ENCODE measurements around the gene PDE4B. TPM values are rescaled to one million over a fixed set of nuclear protein-coding genes. Genes with fewer than 3 reads are reported as not detected.

PDE4B gene
- total and polyA plus RNA-seq, 9 donors, result 14.7 to 25.6 (median 16.8) TPM

GRCh38 chr1:65827346-65827745 lies 34.7 kb downstream of the PDE4B start:
- no CpG with 5 or more reads among the region's 1 CpG for WGBS (ENCODE audit: insufficient coverage)

GRCh38 chr1:65830306-65830705 lies 37.6 kb downstream of the PDE4B start:
- no peak for DNase-seq
- Histone ChIP-seq H3K9me3 (replicated peaks; ENCODE audit: control insufficient read depth, low read depth, low read length) (no peaks in the 10 kb centered on the region), H3K4me3 (ENCODE audit: low read length) (no peak overlapping the region), H3K27ac (ENCODE audit: low read length) (no peak overlapping the region), H3K4me1 (ENCODE audit: control insufficient read depth, insufficient read depth, low read length) (no peaks in the 10 kb centered on the region), H3K27me3 (ENCODE audit: control insufficient read depth, insufficient read depth, low read length) (no peaks in the 10 kb centered on the region), H3K36me3 (ENCODE audit: control insufficient read depth, insufficient read depth, low read length) (no peaks in the 10 kb centered on the region)
- no CpG with 5 or more reads among the region's 1 CpG for WGBS (ENCODE audit: insufficient coverage)

More at GRCh38 chr1:65827346-65827745, 34.7 kb downstream of the PDE4B start:
- DNase-seq, result no peak
- Histone ChIP-seq H3K27me3 (ENCODE audit: control insufficient read depth, insufficient read depth, low read length) (no peaks in the 10 kb centered on the region), H3K4me1 (ENCODE audit: control insufficient read depth, insufficient read depth, low read length) (no peaks in the 10 kb centered on the region), H3K27ac (ENCODE audit: low read length) (no peak overlapping the region), H3K36me3 (ENCODE audit: control insufficient read depth, insufficient read depth, low read length) (no peaks in the 10 kb centered on the region), H3K9me3 (replicated peaks; ENCODE audit: control insufficient read depth, low read depth, low read length) (no peaks in the 10 kb centered on the region), H3K4me3 (ENCODE audit: low read length) (no peak overlapping the region)

- Histone ChIP-seq H3K9me3 (replicated peaks; ENCODE audit: control insufficient read depth, low read depth, low read length) (no peaks in the 10 kb centered on the region), H3K27me3 (ENCODE audit: control insufficient read depth, insufficient read depth, low read length) (no peaks in the 10 kb centered on the region), H3K27ac (ENCODE audit: low read length) (no peak overlapping the region), H3K4me3 (ENCODE audit: low read length) (no peak overlapping the region), H3K36me3 (ENCODE audit: control insufficient read depth, insufficient read depth, low read length) (no peaks in the 10 kb centered on the region), H3K4me1 (ENCODE audit: control insufficient read depth, insufficient read depth, low read length) (no peaks in the 10 kb centered on the region)
- DNase-seq, result no peak
- 55% methylated on average over 3 of the region's 3 CpGs for WGBS (ENCODE audit: insufficient coverage)
Observed at GRCh38 chr1:65832296-65832695, 39.6 kb downstream of the PDE4B start.

- no peaks in the 10 kb centered on the region for H3K27me3 ChIP-seq (ENCODE audit: control insufficient read depth, insufficient read depth, low read length)
- no CpG with 5 or more reads among the region's 3 CpGs for WGBS (ENCODE audit: insufficient coverage)
Observed at GRCh38 chr1:65836686-65837085, 44.0 kb downstream of the PDE4B start.

GRCh38 chr1:65840683-65841082 lies 48.0 kb downstream of the PDE4B start:
- Histone ChIP-seq H3K27me3 (ENCODE audit: control insufficient read depth, insufficient read depth, low read length) (no peaks in the 10 kb centered on the region), H3K36me3 (ENCODE audit: control insufficient read depth, insufficient read depth, low read length) (no peaks in the 10 kb centered on the region), H3K9me3 (replicated peaks; ENCODE audit: control insufficient read depth, low read depth, low read length) (no peaks in the 10 kb centered on the region), H3K4me3 (ENCODE audit: low read length) (no peak overlapping the region), H3K4me1 (ENCODE audit: control insufficient read depth, insufficient read depth, low read length) (no peaks in the 10 kb centered on the region), H3K27ac (ENCODE audit: low read length) (no peak overlapping the region)
- 100% methylated on average over 2 of the region's 7 CpGs for WGBS (ENCODE audit: insufficient coverage)
- DNase-seq, result no peak

More at GRCh38 chr1:65836686-65837085, 44.0 kb downstream of the PDE4B start:
- Histone ChIP-seq H3K27ac (ENCODE audit: low read length) (no peak overlapping the region), H3K4me3 (ENCODE audit: low read length) (no peak overlapping the region), H3K9me3 (replicated peaks; ENCODE audit: control insufficient read depth, low read depth, low read length) (no peaks in the 10 kb centered on the region), H3K4me1 (ENCODE audit: control insufficient read depth, insufficient read depth, low read length) (no peaks in the 10 kb centered on the region), H3K36me3 (ENCODE audit: control insufficient read depth, insufficient read depth, low read length) (no peaks in the 10 kb centered on the region)
- DNase-seq, result no peak

GRCh38 chr1:65844296-65844695 lies 51.6 kb downstream of the PDE4B start:
- no peaks in the 10 kb centered on the region for H3K36me3 ChIP-seq (ENCODE audit: control insufficient read depth, insufficient read depth, low read length)
- peak; percentile 22 for DNase-seq
- no peak overlapping the region for H3K27ac ChIP-seq (ENCODE audit: low read length)
- no peaks in the 10 kb centered on the region for H3K4me1 ChIP-seq (ENCODE audit: control insufficient read depth, insufficient read depth, low read length)
- peaks cover 4% of the 10 kb centered on the region for H3K9me3 ChIP-seq (replicated peaks; ENCODE audit: control insufficient read depth, low read depth, low read length)
- no CpG with 5 or more reads among the region's 4 CpGs for WGBS (ENCODE audit: insufficient coverage)
- no peaks in the 10 kb centered on the region for H3K27me3 ChIP-seq (ENCODE audit: control insufficient read depth, insufficient read depth, low read length)
- no peak overlapping the region for H3K4me3 ChIP-seq (ENCODE audit: low read length)

- WGBS (ENCODE audit: insufficient coverage), result no CpG with 5 or more reads among the region's 3 CpGs
- Histone ChIP-seq H3K9me3 (replicated peaks; ENCODE audit: control insufficient read depth, low read depth, low read length) (peaks cover 6% of the 10 kb centered on the region), H3K4me1 (ENCODE audit: control insufficient read depth, insufficient read depth, low read length) (no peaks in the 10 kb centered on the region), H3K36me3 (ENCODE audit: control insufficient read depth, insufficient read depth, low read length) (no peaks in the 10 kb centered on the region), H3K4me3 (ENCODE audit: low read length) (no peak overlapping the region), H3K27me3 (ENCODE audit: control insufficient read depth, insufficient read depth, low read length) (no peaks in the 10 kb centered on the region), H3K27ac (ENCODE audit: low read length) (no peak overlapping the region)
- DNase-seq, result peak; percentile 27
Observed at GRCh38 chr1:65844821-65845534, 52.3 kb downstream of the PDE4B start.

- Histone ChIP-seq H3K4me3 (ENCODE audit: low read length) (no peak overlapping the region), H3K36me3 (ENCODE audit: control insufficient read depth, insufficient read depth, low read length) (no peaks in the 10 kb centered on the region), H3K27ac (ENCODE audit: low read length) (no peak overlapping the region), H3K4me1 (ENCODE audit: control insufficient read depth, insufficient read depth, low read length) (no peaks in the 10 kb centered on the region), H3K27me3 (ENCODE audit: control insufficient read depth, insufficient read depth, low read length) (no peaks in the 10 kb centered on the region), H3K9me3 (replicated peaks; ENCODE audit: control insufficient read depth, low read depth, low read length) (peaks cover 6% of the 10 kb centered on the region)
- peak; percentile 5 for DNase-seq
- WGBS (ENCODE audit: insufficient coverage), result 71% methylated on average over 2 of the region's 7 CpGs
Observed at GRCh38 chr1:65845535-65846060, 52.9 kb downstream of the PDE4B start.

- DNase-seq, result peak; percentile 8
- H3K4me3 ChIP-seq (ENCODE audit: low read length), result no peak overlapping the region
- peaks cover 6% of the 10 kb centered on the region for H3K9me3 ChIP-seq (replicated peaks; ENCODE audit: control insufficient read depth, low read depth, low read length)
- H3K27ac ChIP-seq (ENCODE audit: low read length), result no peak overlapping the region
- H3K4me1 ChIP-seq (ENCODE audit: control insufficient read depth, insufficient read depth, low read length), result no peaks in the 10 kb centered on the region
- no peaks in the 10 kb centered on the region for H3K36me3 ChIP-seq (ENCODE audit: control insufficient read depth, insufficient read depth, low read length)
- no peaks in the 10 kb centered on the region for H3K27me3 ChIP-seq (ENCODE audit: control insufficient read depth, insufficient read depth, low read length)
Observed at GRCh38 chr1:65846866-65847265, 54.2 kb downstream of the PDE4B start.

- WGBS (ENCODE audit: insufficient coverage), result 100% methylated on average over 1 of the region's 2 CpGs
- DNase-seq, result no peak
Observed at GRCh38 chr1:65850281-65850680, 57.6 kb downstream of the PDE4B start.

More at GRCh38 chr1:65850281-65850680, 57.6 kb downstream of the PDE4B start:
- Histone ChIP-seq H3K27me3 (ENCODE audit: control insufficient read depth, insufficient read depth, low read length) (no peaks in the 10 kb centered on the region), H3K4me1 (ENCODE audit: control insufficient read depth, insufficient read depth, low read length) (no peaks in the 10 kb centered on the region), H3K36me3 (ENCODE audit: control insufficient read depth, insufficient read depth, low read length) (no peaks in the 10 kb centered on the region), H3K4me3 (ENCODE audit: low read length) (no peak overlapping the region), H3K27ac (ENCODE audit: low read length) (no peak overlapping the region), H3K9me3 (replicated peaks; ENCODE audit: control insufficient read depth, low read depth, low read length) (peaks cover 6% of the 10 kb centered on the region)

Data from muscle of leg (tissue), 11 donors.